GM12891 (cell line): ENCODE data around the gene CDC40.
"Not testable (repeated sequence)": the region's sequence is repeated elsewhere in the genome, so short reads cannot be mapped to it uniquely, and the experiment has no call there.

Source experiments
- DNase-seq: peaks from one replicate; pipeline ENCODE4 v3.0.0; 2011; ENCODE audit warnings: low spot score; ENCODE audit not compliant: insufficient read length
- FAIRE-seq: peaks from 2 replicates; lab custom pipeline; 2011; peaks lifted over from hg19 to GRCh38; lab: Jason Lieb, UNC
- PAX5 ChIP-seq: IDR thresholded peaks from 2 replicates; pipeline ENCODE4 v1.6.1; 2011; ENCODE audit warnings: low read length, moderate library complexity, mild to moderate bottlenecking; ENCODE audit not compliant: insufficient read depth, severe bottlenecking
- POLR2A ChIP-seq: IDR thresholded peaks from 2 replicates; pipeline ENCODE4 v1.6.1; 2011; ENCODE audit warnings: low read depth, low read length, control low read depth
- POLR2AphosphoS5 ChIP-seq: IDR thresholded peaks from 2 replicates; pipeline ENCODE4 v1.6.1; 2011; ENCODE audit warnings: low read depth, low read length, control low read depth
- POU2F2 ChIP-seq: IDR thresholded peaks from 2 replicates; pipeline ENCODE4 v1.6.1; 2011; ENCODE audit warnings: low read depth, mild to moderate bottlenecking, control low read depth, low read length, moderate library complexity
- SPI1 ChIP-seq: IDR thresholded peaks from 2 replicates; pipeline ENCODE4 v1.6.1; 2011; ENCODE audit warnings: low read depth, low read length, control low read depth
- TAF1 ChIP-seq: IDR thresholded peaks from 2 replicates; pipeline ENCODE4 v1.6.1; 2011; ENCODE audit warnings: low read depth, low read length, control low read depth

The CDC40 gene

DNA sequence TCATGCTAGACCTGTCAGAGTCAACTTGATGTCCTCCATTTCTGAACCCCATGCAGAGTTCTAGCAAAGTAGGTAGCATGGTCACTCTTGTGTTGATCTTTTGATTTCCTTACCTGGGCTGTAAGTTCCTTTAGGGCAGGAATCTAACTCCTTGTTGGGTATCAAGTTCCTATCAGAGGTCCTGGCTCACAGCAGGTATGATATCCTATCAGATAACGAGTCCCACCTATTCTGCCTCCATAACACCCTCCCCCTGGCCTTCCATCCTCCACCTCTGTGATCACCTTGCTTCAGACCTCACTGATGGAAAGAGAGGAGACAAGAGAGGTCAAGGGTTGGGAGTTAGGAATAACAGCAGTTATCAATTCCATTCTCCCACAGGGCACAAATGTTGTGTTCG lies 76.1 kb downstream of the CDC40 start:
- TF ChIP-seq POU2F2 (no peak), TAF1 (no peak), PAX5 (no peak), SPI1 (no peak), POLR2AphosphoS5 (no peak), POLR2A (no peak)
- no peak for DNase-seq
- FAIRE-seq = no peak

DNA sequence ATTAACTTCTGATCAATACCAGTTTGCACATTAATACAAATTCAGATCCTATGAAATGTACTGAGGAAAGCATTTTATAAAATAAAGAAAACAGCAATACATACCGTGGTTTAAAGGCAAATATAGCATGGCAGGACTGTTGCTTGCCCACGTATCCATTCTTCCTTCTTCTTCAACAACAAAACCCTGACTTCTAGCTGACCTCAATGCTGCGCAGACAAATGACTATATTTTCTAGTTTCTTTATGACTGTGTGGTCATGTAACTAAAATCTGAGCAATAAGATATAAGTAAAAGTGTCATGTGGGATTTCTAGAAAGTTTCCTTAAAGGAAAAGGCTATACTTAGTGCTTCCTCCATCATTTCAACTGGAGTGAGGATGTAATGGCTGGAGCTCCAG lies 85.0 kb downstream of the CDC40 start:
- no peak for DNase-seq
- FAIRE-seq = no peak
- TF ChIP-seq POLR2AphosphoS5 (no peak), SPI1 (no peak), TAF1 (no peak), PAX5 (no peak), POU2F2 (no peak), POLR2A (no peak)

DNA sequence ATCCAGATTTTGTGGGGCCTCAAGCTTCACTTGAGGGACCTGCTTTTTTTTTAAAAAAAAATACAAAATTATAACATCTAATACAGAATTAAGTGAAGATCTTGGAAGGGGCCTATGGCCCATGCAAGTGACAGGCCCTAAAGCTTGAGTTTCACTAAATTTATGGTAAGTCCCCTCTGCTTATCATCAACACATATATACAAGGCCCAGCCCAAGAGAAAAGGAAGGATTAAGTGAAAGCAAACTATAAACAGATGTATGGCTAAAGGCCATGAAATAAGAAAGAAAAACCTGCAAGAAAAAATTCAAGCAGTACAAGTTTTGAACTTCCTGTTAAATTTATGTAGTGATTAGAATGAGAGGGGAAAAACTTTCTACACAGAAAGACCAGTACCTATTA lies 86.8 kb downstream of the CDC40 start:
- FAIRE-seq (no peak), DNase-seq (no peak)
- TF ChIP-seq POU2F2 = no peak
- TF ChIP-seq SPI1 = no peak
- TF ChIP-seq POLR2A = no peak
- no peak for TF ChIP-seq PAX5
- no peak for TF ChIP-seq POLR2AphosphoS5
- TF ChIP-seq TAF1 = no peak

DNA sequence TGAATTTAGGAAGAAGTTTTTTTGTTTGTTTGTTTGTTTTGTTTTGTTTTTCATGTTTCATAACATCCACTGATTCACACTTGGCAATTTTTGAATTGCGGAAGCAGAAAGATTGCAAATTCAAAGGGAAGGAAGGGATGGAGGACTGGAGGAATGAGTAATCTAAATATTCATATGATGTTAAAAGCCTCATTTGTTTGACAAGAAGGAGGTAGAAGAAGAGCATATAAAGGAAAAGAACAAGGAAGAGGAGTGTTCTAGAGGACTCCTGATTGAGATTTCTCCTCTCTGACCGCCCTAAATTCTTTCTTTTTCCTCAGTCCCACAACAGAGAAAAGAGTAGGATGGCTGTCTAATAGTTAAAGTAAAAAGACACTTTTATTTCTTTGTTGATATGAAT lies 89.4 kb downstream of the CDC40 start:
- DNase-seq (no peak), FAIRE-seq (no peak)
- no peak for TF ChIP-seq PAX5
- TF ChIP-seq POLR2AphosphoS5 = no peak
- TF ChIP-seq TAF1 = no peak
- no peak for TF ChIP-seq POU2F2
- TF ChIP-seq POLR2A = no peak
- TF ChIP-seq SPI1 = no peak

DNA sequence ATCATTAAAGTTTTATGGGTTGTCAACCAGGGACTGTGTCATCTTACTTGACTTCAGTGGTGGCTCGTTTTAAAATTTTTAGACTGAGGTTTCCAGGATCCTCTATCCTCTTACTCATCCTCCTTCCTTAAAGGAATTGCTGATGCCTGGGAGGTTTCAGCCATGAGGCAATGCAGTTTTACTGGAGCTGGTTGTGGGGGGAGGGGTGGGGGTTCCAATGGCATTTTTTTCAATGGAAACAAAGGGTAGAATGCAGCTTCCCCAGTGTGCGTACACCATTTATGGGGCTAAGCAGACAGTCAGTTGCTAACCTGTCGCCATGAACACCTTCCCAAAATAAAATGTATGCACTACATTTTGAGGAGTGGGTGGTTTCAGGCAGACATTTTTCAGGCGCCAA lies 89.9 kb downstream of the CDC40 start:
- no peak for DNase-seq
- no peak for TF ChIP-seq TAF1
- TF ChIP-seq SPI1 = no peak
- TF ChIP-seq POLR2A = no peak
- no peak for TF ChIP-seq POU2F2
- no peak for FAIRE-seq

DNA sequence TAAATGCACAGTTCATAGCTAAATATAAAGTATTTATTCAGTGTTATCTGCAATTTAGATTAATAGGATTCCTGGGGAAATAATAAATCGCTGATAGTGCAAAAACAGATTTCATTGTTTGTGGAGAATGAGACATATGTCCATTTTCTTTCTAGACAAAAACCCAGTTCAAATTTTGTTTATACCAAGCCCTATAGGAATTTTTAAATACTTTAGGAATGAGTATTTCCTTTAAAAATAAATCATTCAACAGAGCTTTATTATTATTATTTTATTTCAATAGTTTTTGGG lies 91.5 kb downstream of the CDC40 start:
- no peak for FAIRE-seq
- DNase-seq = no peak
- TF ChIP-seq SPI1 (no peak), TAF1 (no peak), PAX5 (no peak), POLR2A (no peak), POU2F2 (no peak), POLR2AphosphoS5 (no peak)

DNA sequence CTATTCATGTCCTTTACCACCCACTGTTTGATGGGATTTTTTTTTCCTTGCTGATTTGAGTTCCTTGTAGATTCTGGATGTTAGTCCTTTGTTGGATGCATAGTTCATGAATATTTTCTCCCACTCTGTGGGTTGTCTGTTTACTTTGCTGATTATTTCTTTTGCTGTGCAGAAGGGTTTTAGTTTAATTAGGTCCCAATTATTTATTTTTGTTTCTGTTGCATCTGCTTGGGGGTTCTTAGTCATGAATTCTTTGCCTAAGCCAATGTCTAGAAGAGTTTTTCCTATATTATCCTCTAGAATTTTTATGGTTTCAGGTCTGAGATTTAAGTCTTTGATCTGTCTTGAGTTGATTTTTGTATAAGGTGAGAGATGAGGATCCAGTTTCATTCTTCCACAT lies 92.6 kb downstream of the CDC40 start:
- not testable (repeated sequence) for FAIRE-seq, DNase-seq

DNA sequence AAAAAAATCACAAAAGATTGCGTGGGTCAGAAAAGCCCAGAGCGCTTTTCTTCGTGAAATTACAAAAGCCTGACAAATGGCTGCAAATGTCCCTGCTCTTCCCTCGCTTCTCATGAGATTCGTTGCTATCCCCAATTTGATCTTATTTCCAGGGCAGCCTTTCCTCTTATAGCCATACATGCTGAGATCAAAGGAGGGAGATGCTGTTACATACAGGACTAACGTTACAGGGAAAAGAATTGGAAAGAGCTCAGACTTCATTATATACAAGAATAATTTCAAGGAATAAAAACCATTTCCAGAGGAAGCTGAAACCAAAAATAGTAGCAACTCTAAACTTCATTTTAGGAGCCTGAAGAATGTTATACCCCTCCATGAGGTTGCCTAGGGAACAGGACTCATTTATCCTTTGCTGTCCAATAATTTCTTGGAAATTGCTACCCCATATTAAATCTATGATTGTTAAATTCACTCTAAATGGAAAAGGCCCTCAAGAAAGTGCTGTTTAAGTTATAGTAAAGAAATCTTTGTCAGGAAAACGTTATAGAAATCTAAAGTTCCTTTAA lies 97.0 kb downstream of the CDC40 start:
- FAIRE-seq (no peak), DNase-seq (no peak)
- TF ChIP-seq SPI1 (no peak), POLR2A (no peak), POU2F2 (no peak), POLR2AphosphoS5 (no peak), PAX5 (no peak), TAF1 (no peak)
